Measurements from ENCODE around the gene BCL2L11. TPM values are rescaled to one million over a fixed set of nuclear protein-coding genes. Genes with fewer than 3 reads are reported as not detected.

The BCL2L11 gene
- total RNA-seq, 1 experiment from 2014 or later, result 21.2 TPM

GRCh38 chr2:111165084-111165483 is 44.4 kb downstream of the BCL2L11 start:
- no peaks in the 10 kb centered on the region for H3K9me3 ChIP-seq (ENCODE audit: control insufficient read depth, low read depth, low read length)
- no peaks in the 10 kb centered on the region for H3K79me2 ChIP-seq (ENCODE audit: insufficient read depth, low read length)
- peaks cover 7% of the 10 kb centered on the region for H3K4me1 ChIP-seq (ENCODE audit: insufficient read depth, low read length)
- no peak for DNase-seq
- no peak overlapping the region for H3K14ac ChIP-seq (ENCODE audit: insufficient read depth, low read length)
- Mint-ChIP-seq H3K9me3 (no peaks in the 10 kb centered on the region), H3K27me3 (ENCODE audit: low read depth) (no peaks in the 10 kb centered on the region; the same call in 1 of the 2 replicates), H3K36me3 (ENCODE audit: insufficient read depth in 1 of 3, low read depth in 3 of 3) (peaks cover 14 to 49% (median 42%) of the 10 kb centered on the region in 3 experiments; a peak in 6 of 7 replicates), H3K4me3 (no peak overlapping the region), H3K4me1 (peaks cover 38 to 43% of the 10 kb centered on the region in 2 experiments), H3K27ac (peak overlapping the region; percentile 1 to 26 (median 5); a peak in 4 of 7 replicates)
- no peak overlapping the region for H3T11ph ChIP-seq (ENCODE audit: low read length)
- no peak overlapping the region for H2BK15ac ChIP-seq (ENCODE audit: low read depth, low read length)
- no peak overlapping the region for H3K23ac ChIP-seq (ENCODE audit: insufficient read length, low read depth, low read length)
- H3K23me2 ChIP-seq (ENCODE audit: insufficient read length, low read depth, low read length, poor library complexity, severe bottlenecking), result no peaks in the 10 kb centered on the region
- no peak overlapping the region for H3K9ac ChIP-seq (ENCODE audit: extremely low read depth, insufficient read length, low read length)
- TF ChIP-seq CTCF (conservative IDR thresholded peaks at IDR 0.05), result no peak
- H2BK12ac ChIP-seq (ENCODE audit: insufficient read length, low read depth, low read length), result no peak overlapping the region
- H2BK20ac ChIP-seq (ENCODE audit: low read depth, low read length, poor library complexity, severe bottlenecking), result no peak overlapping the region
- no peak overlapping the region for H2AFZ ChIP-seq (ENCODE audit: low read length)
- H3K79me1 ChIP-seq (ENCODE audit: insufficient read depth, low read depth, low read length, poor library complexity, severe bottlenecking), result no peaks in the 10 kb centered on the region
- H2BK120ac ChIP-seq (ENCODE audit: low read depth, low read length, poor library complexity, severe bottlenecking), result no peak overlapping the region
- WGBS (ENCODE audit: extremely low coverage, insufficient read length, low lambda C conversion rate), result no CpG with 5 or more reads among the region's 7 CpGs
- no peak overlapping the region for H2BK5ac ChIP-seq (ENCODE audit: insufficient read length, low read length)
- no peak overlapping the region for H2AK5ac ChIP-seq (ENCODE audit: insufficient read length, low read length)
- no peak overlapping the region for H3K27ac ChIP-seq (ENCODE audit: insufficient read length, low read depth, low read length)
- no peak overlapping the region for H4K91ac ChIP-seq (ENCODE audit: insufficient read length, low read depth, low read length)
- no peak overlapping the region for H3K18ac ChIP-seq (ENCODE audit: insufficient read length, low read depth, low read length)
- no peak overlapping the region for H4K8ac ChIP-seq (replicated peaks; ENCODE audit: insufficient read length, low read depth, low read length)
- H3K4ac ChIP-seq (ENCODE audit: low read depth, low read length), result no peak overlapping the region
- H3K56ac ChIP-seq (ENCODE audit: insufficient read length, low read depth, low read length), result no peak overlapping the region
- H4K5ac ChIP-seq (ENCODE audit: insufficient read length, low read depth, low read length), result no peak overlapping the region
- no peak overlapping the region for H3K4me2 ChIP-seq (ENCODE audit: insufficient read depth, insufficient read length, low read length)
- H4K20me1 ChIP-seq (ENCODE audit: control insufficient read depth, insufficient read depth, insufficient read length), result no peaks in the 10 kb centered on the region
- no peaks in the 10 kb centered on the region for H3K27me3 ChIP-seq (ENCODE audit: insufficient read depth, low read length)

Measured in H9 (cell line).